Caki2 (cell line): ENCODE data around the gene FZD7. TPM values are rescaled to one million over a fixed set of nuclear protein-coding genes. Genes with fewer than 3 reads are reported as not detected.
A peak's percentile ranks its signal among the peaks of the same experiment; 100 is the strongest.

Source experiments
- DNase-seq: peaks from one replicate; pipeline ENCODE4 v3.0.0-alpha.2; 2015; ENCODE audit warnings: low read depth
- in situ Hi-C: cut with HindIII; loops from 2 replicates; pipeline ENCODE4 v1.10.0; 2016; ENCODE audit warnings: low sequenced_read_pairs, low pct_unique_long_range_greater_than_20kb, mixed read lengths
- total RNA-seq: library from RNA; depleted of rRNA; stranded (reverse); fragments of >200 nt; shearing (Covaris generic); gene quantifications from 2 replicates; pipeline ENCODE4 v1.2.3, GENCODE V29; 2014; ENCODE audit warnings: low replicate concordance; rRNA removed

FZD7 gene
- total RNA-seq = 83.2 and 92.1 TPM in 2 replicates

DNA sequence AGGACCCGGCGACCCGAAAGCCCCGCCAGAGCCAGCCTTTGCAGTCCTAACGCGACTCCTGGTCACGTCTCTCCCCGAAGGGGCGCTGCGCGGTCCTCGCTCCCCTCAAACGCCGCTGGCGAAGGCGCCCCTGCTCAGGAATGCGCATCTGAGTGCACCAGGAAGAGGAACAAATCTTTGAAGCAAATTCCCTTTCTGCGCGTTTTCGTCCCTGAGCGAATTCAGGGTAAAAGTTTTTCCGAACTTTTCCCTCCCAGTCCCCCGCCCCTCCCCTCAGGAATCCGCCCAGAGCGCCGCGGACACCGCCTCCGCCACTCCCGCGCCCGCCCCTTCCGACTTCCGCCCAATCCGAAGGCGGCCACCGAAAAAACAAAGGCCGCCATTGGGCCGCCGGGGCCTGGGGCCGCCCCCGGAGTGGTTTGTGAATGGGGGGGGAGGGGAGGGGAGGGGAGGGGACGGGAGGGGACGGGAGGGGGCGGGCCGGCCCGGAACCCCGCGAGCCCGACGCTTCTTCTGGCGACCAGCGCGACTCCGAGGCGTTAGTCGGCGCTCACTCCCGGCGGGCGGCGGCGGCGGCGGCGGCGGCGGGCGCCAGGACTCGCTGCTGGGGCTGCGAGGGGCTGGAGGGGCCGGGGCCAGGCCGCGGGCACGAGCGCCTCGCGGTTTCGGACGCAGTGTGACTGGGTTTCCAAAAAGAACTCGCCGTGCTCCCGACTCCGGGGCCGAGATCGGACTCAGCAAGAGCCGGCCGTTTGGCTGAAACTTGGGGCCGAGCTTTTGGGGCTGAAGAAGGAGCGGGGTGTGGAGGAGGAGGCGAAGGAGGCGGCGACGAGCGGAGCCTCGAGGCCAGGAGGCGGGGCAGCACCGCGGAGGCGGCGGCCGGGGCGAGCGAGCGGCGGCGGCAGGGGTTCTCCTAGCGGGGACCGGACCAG is at the start of gene FZD7:
FZD7 (plus strand) TSS at position 539 of the 932 bp plus-strand sequence. CDS start 793 bp downstream, outside the sequence.
- in situ Hi-C loops = no loop called here
- peak; percentile 93 for DNase-seq

DNA sequence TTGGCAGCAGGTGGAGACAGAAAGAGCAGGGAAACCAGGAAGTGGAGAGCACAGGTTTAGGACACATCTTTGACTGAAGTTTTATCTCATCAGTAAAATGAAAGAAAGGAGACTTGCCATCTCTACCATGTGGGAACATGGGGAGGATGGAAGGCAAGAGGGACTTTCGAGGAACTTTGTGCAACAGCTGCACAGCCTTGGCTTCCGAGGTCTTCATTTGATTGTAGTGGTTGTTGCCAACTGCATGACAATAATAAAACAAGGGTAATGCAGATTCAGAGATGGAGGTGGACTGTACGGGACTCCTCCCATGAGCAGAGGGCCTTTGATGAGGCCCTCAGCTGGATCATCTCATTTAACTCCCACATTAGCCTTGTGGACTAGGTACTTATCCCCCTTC is 49.3 kb upstream of the FZD7 start:
- in situ Hi-C loops = no loop called here
- DNase-seq = no peak

DNA sequence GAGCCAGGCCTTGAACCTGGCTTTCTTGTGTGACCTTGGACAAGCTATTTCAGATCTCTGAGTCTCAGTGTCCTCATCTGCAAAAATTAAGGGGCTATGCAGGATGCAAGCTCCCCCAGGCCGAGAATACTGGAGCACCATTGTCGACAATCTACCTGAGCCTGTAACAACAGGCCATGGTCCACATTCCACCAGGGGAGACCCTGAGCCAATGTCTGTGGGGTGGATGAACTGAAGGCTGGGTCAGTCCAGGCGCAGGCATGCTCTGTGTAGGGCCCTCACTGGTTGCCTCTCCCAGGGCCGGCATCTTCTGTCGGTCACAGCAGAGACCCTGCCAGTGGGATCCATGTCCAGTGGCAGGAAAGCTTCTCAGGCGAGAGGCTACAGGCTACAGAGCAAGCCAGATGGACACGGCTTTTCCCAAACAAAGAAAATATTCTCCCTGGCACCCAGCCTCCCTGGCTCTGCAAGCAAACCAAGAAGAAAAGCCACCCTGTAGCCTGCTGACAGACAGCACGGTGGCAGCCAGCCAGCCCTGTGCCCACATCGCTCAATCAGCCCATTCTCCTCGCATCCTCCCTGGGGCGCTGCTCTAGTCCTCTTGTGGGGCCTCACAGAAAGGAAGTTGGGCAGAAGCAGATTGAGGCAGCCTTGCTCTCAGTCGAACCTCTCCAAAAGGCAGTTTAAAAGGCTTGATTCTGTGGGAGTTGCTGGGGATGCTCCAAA is 48.7 kb upstream of the FZD7 start:
- DNase-seq = no peak
- in situ Hi-C loops = no loop called here

DNA sequence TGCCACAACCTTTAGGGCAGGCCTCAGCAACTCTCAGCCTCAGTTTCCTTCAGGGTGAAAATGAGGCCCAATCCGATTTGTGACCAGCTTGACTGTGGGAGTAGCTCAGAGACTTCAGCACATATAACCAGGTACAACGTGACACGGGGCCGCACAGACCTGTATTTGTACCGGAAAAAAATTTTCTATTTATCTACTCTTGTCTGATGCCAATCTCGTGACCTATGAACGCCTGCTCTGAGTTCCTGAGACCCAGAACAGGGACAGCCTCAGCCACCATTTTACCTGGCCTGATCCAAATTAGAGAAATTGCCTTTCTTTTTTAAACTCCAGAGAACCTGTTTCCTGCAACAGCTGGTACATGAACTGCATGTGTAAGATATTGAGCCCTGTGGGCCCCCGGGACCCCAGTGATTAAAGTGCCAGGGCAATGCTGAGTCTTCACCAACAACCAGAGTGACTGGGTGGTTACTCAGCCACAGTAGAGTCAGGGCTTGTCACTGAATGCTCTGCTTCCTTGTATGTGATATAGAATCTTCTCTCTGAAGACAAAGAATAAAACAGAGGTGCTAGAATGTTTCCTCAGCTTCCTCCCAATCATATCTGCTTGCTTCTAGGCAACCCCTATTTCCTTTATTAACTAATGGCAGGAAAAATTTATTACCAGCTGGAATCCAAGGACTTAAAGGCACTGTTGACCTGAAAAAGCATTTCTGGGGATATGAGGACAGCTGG is 47.8 kb upstream of the FZD7 start:
- DNase-seq = no peak
- in situ Hi-C loops = no loop called here

DNA sequence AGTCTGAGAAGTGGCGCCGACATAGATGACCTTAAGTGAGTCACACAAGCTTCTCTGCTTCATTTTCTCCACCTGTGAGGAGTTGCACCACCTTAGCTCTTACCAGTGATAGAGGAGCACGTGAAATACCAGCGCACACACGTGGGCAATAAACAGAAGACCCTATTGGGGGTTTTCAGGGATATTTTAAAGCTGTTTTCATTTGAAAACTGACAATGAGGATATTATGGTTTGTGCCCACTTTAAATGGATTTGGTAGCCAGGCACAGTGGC is 47.3 kb upstream of the FZD7 start:
- in situ Hi-C loops = no loop called here
- DNase-seq = no peak

DNA sequence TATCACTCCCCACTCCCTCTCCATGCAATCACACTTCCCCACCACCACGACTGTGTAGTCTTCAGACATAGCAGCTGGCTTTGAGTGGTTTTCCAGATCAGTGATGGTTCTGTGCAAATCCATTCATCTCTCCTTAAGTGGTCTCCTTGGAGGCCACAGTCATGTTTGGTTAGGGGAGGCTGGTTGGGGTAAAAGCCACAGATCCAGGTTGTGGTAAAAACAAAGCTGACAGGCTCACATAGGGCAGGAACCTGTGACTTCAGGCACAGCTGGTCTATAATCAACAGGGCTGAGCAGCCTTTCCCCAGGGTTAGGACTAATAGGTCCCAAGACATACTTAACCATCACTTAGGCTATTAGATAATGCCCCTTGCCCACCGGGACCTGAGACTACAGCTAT is 46.2 kb upstream of the FZD7 start:
- DNase-seq = no peak
- in situ Hi-C loops = no loop called here

DNA sequence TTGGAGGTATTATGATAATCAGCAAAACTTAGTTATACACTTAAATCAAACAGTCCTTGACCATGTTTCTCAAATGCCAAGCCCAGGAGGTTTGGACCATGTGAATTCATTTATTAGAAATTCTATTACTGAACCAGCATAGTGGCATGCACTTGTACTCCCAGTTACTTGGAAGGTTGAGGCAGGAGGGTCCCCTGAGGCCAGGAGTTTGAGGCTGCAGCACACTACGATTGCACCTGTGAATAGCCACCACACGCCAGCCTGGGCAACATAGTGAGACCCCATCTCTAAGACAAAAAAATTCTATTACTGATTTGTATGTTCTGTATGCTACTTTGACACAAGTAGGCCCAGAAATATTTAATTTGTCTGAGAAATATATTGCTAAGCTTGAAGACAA is 43.6 kb upstream of the FZD7 start:
- DNase-seq = no peak
- in situ Hi-C loops = no loop called here

DNA sequence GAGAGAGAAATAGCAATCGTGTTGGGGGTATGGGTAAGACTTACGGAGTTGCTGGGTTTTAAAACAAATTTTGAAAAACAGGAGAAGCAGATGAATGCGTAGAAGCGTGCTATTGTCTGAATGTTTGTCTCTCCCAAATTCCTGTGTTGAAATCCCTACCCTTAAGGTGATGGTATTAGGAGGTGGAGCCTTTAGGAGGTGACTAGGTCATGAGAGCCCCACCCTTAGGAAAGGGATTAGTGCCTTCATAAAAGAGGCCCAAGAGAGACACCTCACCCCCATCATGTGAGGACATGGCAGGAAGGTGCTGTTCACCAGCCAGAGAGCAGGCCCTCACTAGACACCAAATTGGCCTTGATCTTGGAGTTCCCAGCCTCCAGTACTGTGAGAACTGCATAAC is 40.7 kb upstream of the FZD7 start:
- DNase-seq = no peak
- in situ Hi-C loops = no loop called here

DNA sequence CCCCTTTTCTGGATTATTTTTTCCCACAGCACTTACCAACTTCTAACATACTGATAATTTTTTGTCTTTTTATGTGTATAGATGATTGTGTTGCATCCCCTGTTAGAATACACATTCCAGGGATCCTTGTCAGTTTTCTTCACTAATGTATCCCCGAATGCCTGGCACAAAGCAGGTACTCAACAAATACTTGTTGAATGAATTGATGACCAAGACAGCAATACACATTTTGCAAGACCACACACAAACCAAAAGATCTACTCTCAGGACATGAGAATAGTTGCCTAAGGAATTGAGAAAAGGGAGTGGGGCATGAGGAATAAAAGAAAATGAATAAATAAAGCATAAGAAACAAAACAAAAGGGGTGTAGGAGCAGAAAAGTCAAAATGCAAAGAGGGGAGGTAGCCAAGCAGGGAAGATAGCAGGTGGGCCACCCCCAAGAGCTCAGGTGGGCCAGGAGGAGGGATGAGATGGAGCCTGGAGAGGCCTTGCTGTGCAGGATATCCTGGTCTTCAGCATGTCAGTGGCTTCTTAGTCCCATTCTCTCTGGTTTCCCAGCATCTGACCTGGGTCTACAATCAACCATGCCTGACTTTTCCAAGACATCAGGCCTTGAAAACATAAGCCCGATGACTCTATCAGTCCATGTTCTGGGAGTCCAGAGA is 38.5 kb upstream of the FZD7 start:
- DNase-seq = no peak
- in situ Hi-C loops = no loop called here

DNA sequence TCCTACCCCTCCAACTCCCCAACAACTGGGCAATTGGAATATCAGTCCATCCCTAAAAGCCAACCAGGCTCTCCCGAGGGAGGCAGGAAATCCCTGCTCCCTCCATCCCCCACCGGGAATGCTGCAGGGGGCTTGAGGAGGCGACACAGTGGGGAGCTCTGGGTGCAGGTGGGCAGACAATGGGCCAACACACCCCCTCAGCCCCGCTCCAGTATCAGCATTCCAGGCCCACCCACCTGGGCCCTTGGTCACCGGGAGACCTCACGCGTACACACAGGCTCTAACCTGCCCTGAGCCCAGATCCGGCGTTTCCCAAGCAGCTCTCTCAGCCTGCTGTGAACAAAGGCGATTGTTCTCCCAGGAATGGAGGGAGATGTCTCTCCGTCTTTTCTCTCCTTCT is 37.6 kb upstream of the FZD7 start:
- in situ Hi-C loops = no loop called here
- no peak for DNase-seq

DNA sequence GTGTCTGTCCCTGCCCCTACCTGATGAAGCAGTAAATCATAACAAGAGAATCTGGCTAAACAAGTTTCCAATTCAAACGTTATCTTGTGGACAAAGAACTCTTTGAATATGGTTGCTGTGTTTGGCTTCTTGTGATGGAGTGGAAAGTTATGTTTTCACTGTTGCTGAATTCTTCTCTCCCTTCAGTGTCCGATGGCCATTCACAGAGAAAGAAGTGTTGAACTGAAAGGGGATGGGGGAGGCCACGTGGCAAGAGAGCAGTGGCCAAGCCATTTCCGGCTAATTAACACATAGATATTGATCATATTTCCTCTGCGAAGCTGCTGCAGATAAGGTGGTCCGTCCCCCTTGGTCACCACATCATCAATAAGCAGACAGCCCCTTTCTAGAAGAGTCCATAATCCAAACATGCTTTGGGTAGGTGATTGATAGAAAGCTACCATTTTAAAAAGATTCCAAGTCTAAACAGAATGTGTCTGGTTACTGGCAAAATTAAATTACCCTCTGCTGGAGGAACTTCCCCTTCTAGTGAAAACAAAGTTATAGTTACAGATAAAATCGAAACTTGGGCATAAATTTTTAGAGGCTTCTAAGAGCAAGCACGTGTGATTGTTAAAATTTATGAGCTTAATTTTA is 36.9 kb upstream of the FZD7 start:
- in situ Hi-C loops = no loop called here
- no peak for DNase-seq

DNA sequence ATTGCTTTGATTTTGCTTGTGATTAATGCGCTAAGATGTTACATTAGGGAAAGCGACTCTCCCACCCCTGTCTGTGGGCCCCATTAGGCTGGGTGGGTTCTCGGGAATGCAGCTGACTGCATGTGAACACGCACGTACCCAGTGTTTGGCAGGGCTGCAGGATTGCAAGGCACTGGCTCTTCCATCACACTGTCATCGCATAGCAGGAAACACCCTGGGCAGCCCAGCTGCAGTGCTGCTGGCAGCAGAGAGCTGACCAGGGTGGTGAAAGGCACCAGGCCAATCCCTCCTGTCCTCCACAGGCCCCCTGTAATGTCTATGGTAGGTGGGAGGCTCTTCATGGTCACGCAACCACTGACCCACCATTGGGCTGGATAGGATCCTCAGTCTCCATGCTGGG is 34.4 kb upstream of the FZD7 start:
- in situ Hi-C loops = no loop called here
- DNase-seq = no peak

DNA sequence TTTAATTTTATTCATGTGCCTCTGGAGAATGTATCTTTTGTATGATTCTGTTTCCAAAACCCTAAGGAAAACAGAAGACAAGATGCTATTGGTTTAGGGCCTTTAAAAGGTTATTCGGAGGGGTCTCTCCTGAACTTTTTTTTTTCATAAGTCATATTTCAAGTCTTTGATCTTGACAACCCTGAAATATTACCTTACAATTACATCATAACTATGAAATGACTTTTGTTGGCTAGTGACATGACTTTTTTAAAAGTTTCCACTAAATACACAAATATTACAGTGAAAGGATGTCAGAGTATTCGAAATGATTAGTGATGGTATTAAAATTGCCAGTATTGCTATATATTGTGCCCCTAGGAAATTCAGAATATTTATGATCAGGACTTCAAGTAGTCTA is 31.8 kb upstream of the FZD7 start:
- no peak for DNase-seq
- in situ Hi-C loops = no loop called here

DNA sequence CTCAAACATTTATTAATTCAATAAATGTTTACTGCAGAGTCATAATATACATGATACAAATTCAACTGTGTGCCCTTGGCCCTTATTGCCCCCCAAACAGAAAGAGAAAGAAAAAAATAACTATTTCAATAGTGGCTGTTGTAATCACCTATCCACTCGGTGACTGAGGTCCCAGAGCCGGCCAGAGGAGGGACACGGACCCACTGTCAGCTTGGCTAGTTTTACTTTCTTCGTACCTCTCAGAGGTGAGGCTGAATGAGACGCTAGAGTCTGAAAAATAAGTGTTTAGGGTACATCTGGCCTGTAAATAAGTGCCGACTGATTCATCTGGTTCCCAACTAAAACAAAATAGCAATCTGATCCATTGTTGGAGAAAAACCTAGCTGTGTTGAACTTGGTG is 31.3 kb upstream of the FZD7 start:
- in situ Hi-C loops = no loop called here
- no peak for DNase-seq

DNA sequence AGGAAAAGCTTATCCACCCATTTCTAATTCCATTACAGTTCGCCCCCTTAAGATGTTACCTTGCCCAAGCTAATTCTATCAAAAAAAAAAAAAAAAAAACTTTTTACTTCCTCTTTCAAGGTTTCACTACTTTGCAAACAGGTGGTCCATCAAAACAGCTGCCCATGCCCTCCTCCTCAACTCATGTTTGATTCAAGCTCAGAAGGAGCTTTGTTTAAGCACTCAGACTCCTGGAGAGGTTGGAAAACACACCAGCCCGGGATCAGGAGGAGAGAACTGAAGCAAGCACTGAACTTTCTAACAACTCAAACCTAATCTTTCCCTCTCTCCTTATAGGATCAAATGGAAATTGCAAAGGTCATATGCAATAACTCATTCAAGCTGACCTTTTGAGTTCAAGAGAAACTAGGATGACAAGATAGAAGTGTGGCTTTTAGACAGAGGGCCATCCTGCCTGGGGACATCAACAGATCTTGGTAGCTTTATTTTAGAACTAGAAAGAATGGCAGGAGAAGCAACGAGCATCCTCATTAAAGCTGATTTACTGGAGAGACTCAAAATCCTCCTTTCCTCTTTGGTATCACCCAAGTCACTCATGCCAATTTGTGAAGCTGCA is 28.3 kb upstream of the FZD7 start:
- DNase-seq = no peak
- in situ Hi-C loops = no loop called here

DNA sequence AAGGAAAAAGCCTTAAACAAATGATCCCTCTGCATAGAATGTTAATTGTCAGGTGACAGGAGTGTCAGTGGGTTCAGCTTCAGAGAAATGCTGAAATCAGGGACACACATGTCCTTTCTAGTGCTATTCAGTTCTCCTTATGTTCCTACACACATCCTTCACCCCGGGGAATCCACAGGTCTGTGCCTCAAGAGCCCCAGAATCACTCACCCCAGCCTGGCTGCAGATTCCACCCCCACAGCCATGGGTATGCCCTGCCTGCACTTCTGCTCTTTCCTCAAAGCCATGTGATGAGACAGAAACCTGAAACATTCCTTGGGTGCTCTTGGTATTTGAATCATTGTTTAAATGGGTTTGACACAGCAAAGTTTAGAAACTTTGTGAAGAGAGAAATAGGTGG is 27.4 kb upstream of the FZD7 start:
- in situ Hi-C loops = no loop called here
- DNase-seq = no peak

DNA sequence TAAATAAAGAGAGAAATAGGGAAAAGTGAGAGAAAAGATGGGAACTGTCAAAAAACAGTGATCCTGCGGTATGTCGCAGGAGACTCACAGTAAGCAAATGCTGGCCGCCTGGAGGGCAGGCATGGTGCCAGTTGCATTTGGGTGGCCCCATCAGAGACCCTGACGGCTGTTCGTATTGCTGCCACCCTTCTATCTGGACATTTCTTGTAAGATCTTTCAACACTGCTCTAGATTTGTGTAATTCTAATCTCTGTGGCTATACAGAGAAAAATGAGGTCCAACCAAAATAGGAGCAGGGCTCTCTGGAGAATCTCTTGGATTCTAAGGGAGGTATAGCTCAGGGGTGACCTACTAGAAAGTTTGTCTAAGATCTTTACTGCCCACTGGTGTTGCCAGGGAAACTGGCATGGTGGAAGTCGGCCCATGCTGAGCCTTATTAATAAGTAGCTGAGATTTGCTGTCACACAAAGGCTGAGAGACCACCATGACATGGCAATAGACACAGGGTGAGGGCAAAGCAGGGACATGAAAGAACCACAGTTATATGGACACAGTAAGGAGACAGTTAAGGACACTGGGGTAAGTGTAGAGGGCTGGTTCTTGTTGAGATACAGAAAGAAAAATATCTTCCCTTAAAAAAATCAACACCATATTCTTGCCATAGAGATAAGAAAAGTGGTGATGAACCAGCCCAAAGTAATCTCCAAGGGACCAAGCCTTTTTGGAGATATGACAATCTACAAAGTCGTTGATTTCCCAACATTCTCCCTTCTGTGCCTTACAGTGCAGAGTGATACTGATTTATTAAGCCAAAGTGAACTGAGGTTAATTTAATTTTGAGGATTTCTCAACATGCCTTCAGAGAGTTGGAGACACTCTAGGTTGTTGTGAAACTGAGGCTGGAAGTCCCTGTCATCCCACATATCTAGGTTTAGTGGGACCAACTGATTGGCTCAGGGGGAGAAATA is 26.4 kb upstream of the FZD7 start:
- no peak for DNase-seq
- in situ Hi-C loops = no loop called here
